ENCODE data around the gene GINS1. TPM values are rescaled to one million over a fixed set of nuclear protein-coding genes. Genes with fewer than 3 reads are reported as not detected.

Gene GINS1
- total RNA-seq, 1 experiment from 2014 or later: 30.4 TPM

DNA sequence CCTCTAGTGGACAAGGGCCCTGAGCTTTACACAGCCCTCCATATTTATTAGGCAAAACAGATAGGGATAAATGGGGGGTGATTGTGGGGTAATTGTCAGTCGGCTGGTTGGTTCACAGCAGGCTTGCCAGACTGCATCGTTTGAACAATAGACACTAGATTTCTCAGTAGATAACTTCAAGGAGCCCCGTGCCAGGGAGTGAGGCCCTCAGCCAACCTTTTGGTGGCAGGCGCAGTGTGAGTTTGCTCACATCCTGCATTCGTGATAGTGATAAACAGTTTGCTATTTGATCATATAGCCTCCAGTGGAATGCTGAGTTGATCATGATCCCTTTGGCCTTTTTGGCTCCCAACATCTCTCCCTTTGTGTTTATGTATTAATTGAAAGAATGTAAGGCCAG lies 13.2 kb upstream of the GINS1 start (continued):
- TF ChIP-seq, protein P1, sequence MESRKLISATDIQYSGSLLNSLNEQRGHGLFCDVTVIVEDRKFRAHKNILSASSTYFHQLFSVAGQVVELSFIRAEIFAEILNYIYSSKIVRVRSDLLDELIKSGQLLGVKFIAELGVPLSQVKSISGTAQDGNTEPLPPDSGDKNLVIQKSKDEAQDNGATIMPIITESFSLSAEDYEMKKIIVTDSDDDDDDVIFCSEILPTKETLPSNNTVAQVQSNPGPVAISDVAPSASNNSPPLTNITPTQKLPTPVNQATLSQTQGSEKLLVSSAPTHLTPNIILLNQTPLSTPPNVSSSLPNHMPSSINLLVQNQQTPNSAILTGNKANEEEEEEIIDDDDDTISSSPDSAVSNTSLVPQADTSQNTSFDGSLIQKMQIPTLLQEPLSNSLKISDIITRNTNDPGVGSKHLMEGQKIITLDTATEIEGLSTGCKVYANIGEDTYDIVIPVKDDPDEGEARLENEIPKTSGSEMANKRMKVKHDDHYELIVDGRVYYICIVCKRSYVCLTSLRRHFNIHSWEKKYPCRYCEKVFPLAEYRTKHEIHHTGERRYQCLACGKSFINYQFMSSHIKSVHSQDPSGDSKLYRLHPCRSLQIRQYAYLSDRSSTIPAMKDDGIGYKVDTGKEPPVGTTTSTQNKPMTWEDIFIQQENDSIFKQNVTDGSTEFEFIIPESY (IDR thresholded peaks at IDR 0.05; ENCODE audit: extremely low read depth, insufficient replicate concordance, low read length): no peak
- no peak for TF ChIP-seq EZH2 (IDR thresholded peaks at IDR 0.05)
- TF ChIP-seq YY1 (IDR thresholded peaks at IDR 0.05; ENCODE audit: extremely low read depth, insufficient replicate concordance, low read depth, low read length): no peak
- TF ChIP-seq, protein P2, sequence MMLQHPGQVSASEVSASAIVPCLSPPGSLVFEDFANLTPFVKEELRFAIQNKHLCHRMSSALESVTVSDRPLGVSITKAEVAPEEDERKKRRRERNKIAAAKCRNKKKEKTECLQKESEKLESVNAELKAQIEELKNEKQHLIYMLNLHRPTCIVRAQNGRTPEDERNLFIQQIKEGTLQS (IDR thresholded peaks at IDR 0.05): no peak
- no peak for TF ChIP-seq EZH2phosphoT487 (IDR thresholded peaks at IDR 0.05; ENCODE audit: borderline replicate concordance)
- TF ChIP-seq FOSL1 (IDR thresholded peaks at IDR 0.05; ENCODE audit: low read depth): no peak
- TF ChIP-seq ZFX (IDR thresholded peaks at IDR 0.05): no peak
- no peak for TF ChIP-seq POLR2AphosphoS5 (IDR thresholded peaks at IDR 0.05; ENCODE audit: low read depth, low read length)
- no peak for TF ChIP-seq EGR1 (IDR thresholded peaks at IDR 0.05; ENCODE audit: low read depth)

DNA sequence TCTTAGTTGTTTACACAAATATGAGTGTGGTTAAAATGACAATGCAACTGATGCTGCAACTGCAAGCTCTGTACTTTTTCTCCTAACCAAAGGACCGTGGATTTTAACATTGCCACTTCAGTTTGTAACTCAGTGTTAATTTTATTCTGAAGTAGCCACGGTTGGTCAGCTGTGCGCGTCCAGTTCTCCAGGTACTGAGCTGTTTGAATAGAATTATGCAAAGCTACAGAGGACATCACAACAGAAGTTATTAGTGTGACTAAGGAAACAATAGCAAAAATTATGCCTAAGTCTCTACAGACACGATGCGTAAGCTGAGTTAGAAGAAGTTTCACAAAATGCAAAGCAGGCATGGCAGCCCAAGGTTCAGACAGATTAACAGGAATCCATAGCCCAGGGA lies 12.5 kb upstream of the GINS1 start:
- no peak for DNase-seq (ENCODE audit: low read depth, low spot score)
- no peak overlapping the region for H3K27ac ChIP-seq (ENCODE audit: low read depth, low read length)
- H3K4me3 ChIP-seq (replicated peaks in 1 of 2; ENCODE audit: low read depth in 1 of 2, low read length in 2 of 2): no peak overlapping the region
- H3K9me3 ChIP-seq (ENCODE audit: control insufficient read depth in 1 of 2, insufficient read depth in 1 of 2, low read depth in 1 of 2, low read length in 2 of 2): no peaks in the 10 kb centered on the region
- H4K20me1 ChIP-seq (ENCODE audit: insufficient read depth): no peaks in the 10 kb centered on the region
- H3K27me3 ChIP-seq (ENCODE audit: insufficient read depth, low read length): no peaks in the 10 kb centered on the region
- ChIA-PET CTCF (no interaction called here), RAD21 (ENCODE audit: low non-redundant PET in 1 of 2, low total read pairs in 2 of 2, uncharacterized antibody in 2 of 2, unreplicated experiment in 2 of 2) (no interaction called here), POLR2A (no interaction called here)
- no peak overlapping the region for H3K9ac ChIP-seq (ENCODE audit: low read length)
- no peaks in the 10 kb centered on the region for H3K9me2 ChIP-seq (ENCODE audit: insufficient read depth)
- no peaks in the 10 kb centered on the region for H3K36me3 ChIP-seq (ENCODE audit: control insufficient read depth in 1 of 2, insufficient read depth in 2 of 2, low read length in 2 of 2)
- BruUV-seq (replicated peaks): no TSS peak
- TF ChIP-seq YY1 (IDR thresholded peaks at IDR 0.05; ENCODE audit: extremely low read depth, insufficient replicate concordance, low read depth, low read length) (no peak), FOSL1 (IDR thresholded peaks at IDR 0.05; ENCODE audit: low read depth) (no peak), POLR2AphosphoS5 (IDR thresholded peaks at IDR 0.05; ENCODE audit: low read depth, low read length) (no peak), EZH2 (IDR thresholded peaks at IDR 0.05) (no peak), SRF (IDR thresholded peaks at IDR 0.05; ENCODE audit: low read depth) (no peak), JUND (IDR thresholded peaks at IDR 0.05) (no peak), ELF1 (IDR thresholded peaks at IDR 0.05; ENCODE audit: borderline replicate concordance, low read depth) (no peak), SIN3A (IDR thresholded peaks at IDR 0.05; ENCODE audit: low read depth) (no peak), RAD21 (IDR thresholded peaks at IDR 0.05; ENCODE audit: low read depth) (no peak), TCF7L2 (IDR thresholded peaks at IDR 0.05; ENCODE audit: borderline replicate concordance, extremely low read depth, insufficient read depth, insufficient read length) (no peak)
- TF ChIP-seq, protein P3, sequence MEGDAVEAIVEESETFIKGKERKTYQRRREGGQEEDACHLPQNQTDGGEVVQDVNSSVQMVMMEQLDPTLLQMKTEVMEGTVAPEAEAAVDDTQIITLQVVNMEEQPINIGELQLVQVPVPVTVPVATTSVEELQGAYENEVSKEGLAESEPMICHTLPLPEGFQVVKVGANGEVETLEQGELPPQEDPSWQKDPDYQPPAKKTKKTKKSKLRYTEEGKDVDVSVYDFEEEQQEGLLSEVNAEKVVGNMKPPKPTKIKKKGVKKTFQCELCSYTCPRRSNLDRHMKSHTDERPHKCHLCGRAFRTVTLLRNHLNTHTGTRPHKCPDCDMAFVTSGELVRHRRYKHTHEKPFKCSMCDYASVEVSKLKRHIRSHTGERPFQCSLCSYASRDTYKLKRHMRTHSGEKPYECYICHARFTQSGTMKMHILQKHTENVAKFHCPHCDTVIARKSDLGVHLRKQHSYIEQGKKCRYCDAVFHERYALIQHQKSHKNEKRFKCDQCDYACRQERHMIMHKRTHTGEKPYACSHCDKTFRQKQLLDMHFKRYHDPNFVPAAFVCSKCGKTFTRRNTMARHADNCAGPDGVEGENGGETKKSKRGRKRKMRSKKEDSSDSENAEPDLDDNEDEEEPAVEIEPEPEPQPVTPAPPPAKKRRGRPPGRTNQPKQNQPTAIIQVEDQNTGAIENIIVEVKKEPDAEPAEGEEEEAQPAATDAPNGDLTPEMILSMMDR (IDR thresholded peaks at IDR 0.05 in 2 of 3, conservative IDR thresholded peaks at IDR 0.05 in 1 of 3; ENCODE audit: borderline replicate concordance in 1 of 3, insufficient read depth in 1 of 3, low read depth in 2 of 3, low read length in 2 of 3): no peak
- TF ChIP-seq, protein P1 (IDR thresholded peaks at IDR 0.05; ENCODE audit: extremely low read depth, insufficient replicate concordance, low read length): no peak
- TF ChIP-seq, protein P2 (IDR thresholded peaks at IDR 0.05): no peak
- peaks cover 1% of the 10 kb centered on the region; the same call in 1 of the 2 replicates for H3K79me2 ChIP-seq (ENCODE audit: insufficient read depth, low read length)
- H3K4me2 ChIP-seq (ENCODE audit: low read length): no peak overlapping the region
- peaks cover 5 to 6% of the 10 kb centered on the region in 2 experiments; a peak in 2 of 4 replicates for H3K4me1 ChIP-seq (ENCODE audit: control insufficient read depth in 1 of 2, insufficient read depth in 2 of 2, low read length in 2 of 2)
- intact Hi-C loops (cut with micrococcal nuclease): loop anchor here (10.0 kb wide), 1 partner anchor 330 kb away; no protein-coding TSS in a partner anchor
- no peak for ATAC-seq
- H2AFZ ChIP-seq (ENCODE audit: low read depth, low read length, poor library complexity, severe bottlenecking): no peak overlapping the region

Data from HCT116 (cell line).